ENCODE data around the gene SH3RF1. TPM values are rescaled to one million over a fixed set of nuclear protein-coding genes. Genes with fewer than 3 reads are reported as not detected.

Gene SH3RF1
- total RNA-seq, 2 experiments from 2014 or later: 0.23 TPM; not detected in 1

DNA sequence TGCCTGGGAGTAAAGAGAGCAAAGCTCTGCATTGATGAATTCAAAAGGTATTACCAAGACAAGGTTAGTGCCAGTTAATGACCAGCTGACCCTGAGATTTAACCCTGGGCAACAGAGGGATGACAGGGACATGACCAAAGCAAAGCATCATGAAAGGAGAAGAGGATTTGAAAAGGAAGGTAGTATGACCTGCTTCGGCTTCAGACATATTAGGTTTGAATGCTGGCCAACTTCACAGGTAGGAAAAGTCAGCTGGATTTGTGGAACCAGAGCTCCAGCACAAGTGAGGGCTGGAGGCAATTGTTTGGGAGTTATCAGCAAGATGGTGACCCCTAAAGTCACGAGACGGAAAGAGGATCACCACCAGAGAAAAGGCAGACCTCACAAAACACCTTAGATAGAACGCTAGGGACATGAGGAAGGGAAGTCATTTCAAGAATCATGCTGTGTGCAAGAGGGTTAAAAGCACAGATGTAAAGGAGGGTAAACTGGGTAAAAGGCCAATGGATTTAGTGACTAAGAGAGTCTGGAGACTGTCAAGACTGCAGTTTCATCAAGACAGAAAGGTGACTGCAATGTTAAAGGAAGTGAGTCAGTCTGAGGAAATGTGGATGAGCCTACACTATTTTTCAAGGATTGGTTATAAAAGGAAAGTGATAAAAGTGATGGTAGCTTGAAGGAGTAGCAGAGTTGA is 45.6 kb downstream of the SH3RF1 start:
- CTCF ChIA-PET: interaction anchor here (1.1 kb wide), 1 partner anchor 8 kb away, joined by 3 read pairs; no protein-coding TSS in a partner anchor
- POLR2A ChIA-PET: no interaction called here
- H3K27me3 Mint-ChIP-seq: no peaks in the 10 kb centered on the region

DNA sequence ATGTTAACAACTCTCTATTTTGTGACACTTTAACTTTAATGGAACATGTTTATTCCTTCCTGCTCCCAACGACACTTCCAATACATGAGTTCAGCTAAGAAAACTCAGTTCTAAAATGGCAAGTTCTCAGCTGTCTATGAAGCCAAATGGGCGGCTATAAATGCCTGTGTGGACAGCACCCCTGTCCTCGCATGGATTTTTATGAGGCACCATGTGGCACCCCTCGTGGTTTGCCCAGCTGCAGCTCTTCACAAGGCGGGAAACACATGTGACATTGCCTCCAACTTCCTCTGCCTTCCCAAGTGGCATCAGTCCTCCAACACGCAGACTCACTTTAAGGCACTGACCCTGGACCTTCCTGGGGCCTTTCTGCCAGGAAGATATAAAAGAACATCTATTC is 48.0 kb downstream of the SH3RF1 start:
- no peaks in the 10 kb centered on the region for H3K36me3 Mint-ChIP-seq (ENCODE audit: low read depth)
- ChIA-PET CTCF (no interaction called here), POLR2A (no interaction called here)
- H3K4me1 Mint-ChIP-seq: no peaks in the 10 kb centered on the region
- no peak overlapping the region for H3K27ac Mint-ChIP-seq
- no peaks in the 10 kb centered on the region for H3K9me3 Mint-ChIP-seq
- H3K27me3 Mint-ChIP-seq: no peaks in the 10 kb centered on the region
- DNase-seq: no peak
- H3K4me3 Mint-ChIP-seq: no peak overlapping the region

More for the DNA sequence above, 45.6 kb downstream of the SH3RF1 start:
- H3K36me3 Mint-ChIP-seq (ENCODE audit: low read depth): no peaks in the 10 kb centered on the region
- H3K27ac Mint-ChIP-seq: no peak overlapping the region
- H3K4me1 Mint-ChIP-seq: no peaks in the 10 kb centered on the region
- H3K4me3 Mint-ChIP-seq: no peak overlapping the region
- no peak for DNase-seq
- H3K9me3 Mint-ChIP-seq: no peaks in the 10 kb centered on the region

- POLR2A ChIA-PET: no interaction called here
- no peaks in the 10 kb centered on the region for H3K36me3 Mint-ChIP-seq (ENCODE audit: low read depth)
Observed at GRCh38 chr4:169221662-169222061, 49.1 kb downstream of the SH3RF1 start.

GRCh38 chr4:169220854-169221411 is 49.8 kb downstream of the SH3RF1 start:
- Mint-ChIP-seq H3K27ac (no peak overlapping the region), H3K4me1 (no peaks in the 10 kb centered on the region), H3K27me3 (peaks cover 1% of the 10 kb centered on the region), H3K36me3 (ENCODE audit: low read depth) (no peaks in the 10 kb centered on the region), H3K4me3 (no peak overlapping the region), H3K9me3 (no peaks in the 10 kb centered on the region)
- DNase-seq: no peak
- CTCF ChIA-PET: no interaction called here
- POLR2A ChIA-PET: no interaction called here

More at GRCh38 chr4:169221662-169222061, 49.1 kb downstream of the SH3RF1 start:
- Mint-ChIP-seq H3K4me3 (no peak overlapping the region), H3K4me1 (no peaks in the 10 kb centered on the region), H3K27me3 (peaks cover 1% of the 10 kb centered on the region), H3K9me3 (no peaks in the 10 kb centered on the region), H3K27ac (no peak overlapping the region)
- DNase-seq: no peak
- CTCF ChIA-PET: interaction anchor here (0.5 to 0.6 kb wide), 2 partner anchors 11 to 1795 kb away, joined by 4 to 5 read pairs; no protein-coding TSS in a partner anchor

DNA sequence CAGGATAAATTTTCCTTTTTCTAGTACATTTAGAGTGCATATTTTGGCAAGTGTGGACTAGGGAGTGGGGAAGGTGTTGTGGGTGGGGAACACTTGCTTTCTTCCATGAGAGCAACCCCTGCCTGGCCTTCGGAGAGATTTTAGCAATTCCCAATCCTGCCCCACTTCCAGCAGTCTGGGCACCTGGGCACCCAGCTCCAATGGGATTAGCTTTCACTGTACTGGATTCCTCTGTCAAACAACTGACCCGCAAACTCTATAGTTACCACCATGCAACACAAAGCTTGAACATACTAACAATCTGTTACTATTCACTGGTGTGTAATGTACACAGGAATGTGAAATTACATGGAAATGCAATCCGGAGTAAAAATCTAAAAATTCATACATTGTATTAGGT is 50.3 kb downstream of the SH3RF1 start:
- Mint-ChIP-seq H3K9me3 (no peaks in the 10 kb centered on the region), H3K27me3 (peaks cover 1% of the 10 kb centered on the region), H3K4me1 (no peaks in the 10 kb centered on the region), H3K36me3 (ENCODE audit: low read depth) (no peaks in the 10 kb centered on the region), H3K4me3 (no peak overlapping the region), H3K27ac (no peak overlapping the region)
- POLR2A ChIA-PET: no interaction called here
- DNase-seq: no peak
- CTCF ChIA-PET: no interaction called here

DNA sequence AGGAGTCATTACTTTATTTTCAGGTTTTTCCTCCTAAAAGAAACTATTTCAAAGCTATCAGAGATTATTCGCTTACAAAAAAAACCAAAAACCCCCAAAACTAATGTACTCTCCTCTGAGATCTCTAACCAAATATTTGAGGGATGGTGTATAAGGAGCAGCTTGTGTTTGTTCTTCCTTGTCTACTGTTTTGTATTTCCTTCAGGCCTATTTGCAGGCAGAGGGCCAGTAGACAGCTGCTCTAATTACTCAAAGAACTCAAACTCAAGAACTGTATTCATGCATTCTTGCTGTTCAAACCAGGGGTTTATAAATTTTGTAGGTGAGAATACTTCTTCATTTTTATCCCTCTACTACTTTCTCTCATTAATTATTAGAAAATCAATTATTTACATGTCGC is 51.3 kb downstream of the SH3RF1 start:
- Mint-ChIP-seq H3K9me3 (no peaks in the 10 kb centered on the region), H3K36me3 (ENCODE audit: low read depth) (no peaks in the 10 kb centered on the region), H3K4me1 (no peaks in the 10 kb centered on the region), H3K27me3 (peaks cover 1% of the 10 kb centered on the region), H3K27ac (no peak overlapping the region), H3K4me3 (no peak overlapping the region)
- POLR2A ChIA-PET: no interaction called here
- CTCF ChIA-PET: no interaction called here
- no peak for DNase-seq

- Mint-ChIP-seq H3K4me1 (no peaks in the 10 kb centered on the region), H3K36me3 (ENCODE audit: low read depth) (no peaks in the 10 kb centered on the region), H3K27ac (no peak overlapping the region), H3K27me3 (peaks cover 1% of the 10 kb centered on the region), H3K9me3 (no peaks in the 10 kb centered on the region), H3K4me3 (no peak overlapping the region)
- POLR2A ChIA-PET: no interaction called here
- CTCF ChIA-PET: no interaction called here
- no peak for DNase-seq
Observed at GRCh38 chr4:169215656-169216055, 55.1 kb downstream of the SH3RF1 start.

GRCh38 chr4:169212981-169213380 is 57.8 kb downstream of the SH3RF1 start:
- no peaks in the 10 kb centered on the region for H3K36me3 Mint-ChIP-seq (ENCODE audit: low read depth)
- DNase-seq: no peak
- no peak overlapping the region for H3K27ac Mint-ChIP-seq
- no peaks in the 10 kb centered on the region for H3K9me3 Mint-ChIP-seq
- no peak overlapping the region for H3K4me3 Mint-ChIP-seq
- H3K4me1 Mint-ChIP-seq: no peaks in the 10 kb centered on the region
- peaks cover 1% of the 10 kb centered on the region for H3K27me3 Mint-ChIP-seq
- ChIA-PET POLR2A (no interaction called here), CTCF (no interaction called here)

GRCh38 chr4:169210504-169211118 is 60.1 kb downstream of the SH3RF1 start:
- CTCF ChIA-PET: no interaction called here
- H3K4me1 Mint-ChIP-seq: no peaks in the 10 kb centered on the region
- no peaks in the 10 kb centered on the region for H3K9me3 Mint-ChIP-seq
- POLR2A ChIA-PET: interaction anchor here (0.6 kb wide), 1 partner anchor 132 kb away, joined by 3 read pairs; no protein-coding TSS in a partner anchor
- no peaks in the 10 kb centered on the region for H3K36me3 Mint-ChIP-seq (ENCODE audit: low read depth)
- no peak overlapping the region for H3K4me3 Mint-ChIP-seq
- no peaks in the 10 kb centered on the region for H3K27me3 Mint-ChIP-seq
- no peak for DNase-seq
- H3K27ac Mint-ChIP-seq: no peak overlapping the region

GRCh38 chr4:169209388-169209883 is 61.3 kb downstream of the SH3RF1 start:
- no peaks in the 10 kb centered on the region for H3K36me3 Mint-ChIP-seq (ENCODE audit: low read depth)
- no peak for DNase-seq
- ChIA-PET POLR2A (no interaction called here), CTCF (no interaction called here)
- no peaks in the 10 kb centered on the region for H3K27me3 Mint-ChIP-seq
- H3K4me1 Mint-ChIP-seq: no peaks in the 10 kb centered on the region
- H3K27ac Mint-ChIP-seq: no peak overlapping the region
- no peak overlapping the region for H3K4me3 Mint-ChIP-seq
- H3K9me3 Mint-ChIP-seq: no peaks in the 10 kb centered on the region

GRCh38 chr4:169208516-169208915 is 62.2 kb downstream of the SH3RF1 start:
- Mint-ChIP-seq H3K9me3 (no peaks in the 10 kb centered on the region), H3K4me3 (no peak overlapping the region), H3K36me3 (ENCODE audit: low read depth) (no peaks in the 10 kb centered on the region), H3K4me1 (no peaks in the 10 kb centered on the region), H3K27ac (no peak overlapping the region), H3K27me3 (no peaks in the 10 kb centered on the region)
- POLR2A ChIA-PET: no interaction called here
- DNase-seq: no peak
- CTCF ChIA-PET: no interaction called here

- POLR2A ChIA-PET: no interaction called here
- CTCF ChIA-PET: no interaction called here
- no peaks in the 10 kb centered on the region for H3K36me3 Mint-ChIP-seq (ENCODE audit: low read depth)
- no peak for DNase-seq
- H3K9me3 Mint-ChIP-seq: no peaks in the 10 kb centered on the region
- no peak overlapping the region for H3K4me3 Mint-ChIP-seq
- H3K4me1 Mint-ChIP-seq: no peaks in the 10 kb centered on the region
- H3K27ac Mint-ChIP-seq: no peak overlapping the region
- H3K27me3 Mint-ChIP-seq: no peaks in the 10 kb centered on the region
Observed at GRCh38 chr4:169208090-169208455, 62.7 kb downstream of the SH3RF1 start.

- no peaks in the 10 kb centered on the region for H3K36me3 Mint-ChIP-seq (ENCODE audit: low read depth)
- no peak for DNase-seq
- H3K4me3 Mint-ChIP-seq: no peak overlapping the region
- POLR2A ChIA-PET: no interaction called here
- CTCF ChIA-PET: no interaction called here
- H3K27me3 Mint-ChIP-seq: no peaks in the 10 kb centered on the region
- H3K27ac Mint-ChIP-seq: no peak overlapping the region
- no peaks in the 10 kb centered on the region for H3K4me1 Mint-ChIP-seq
- H3K9me3 Mint-ChIP-seq: no peaks in the 10 kb centered on the region
Observed at GRCh38 chr4:169207436-169208089, 63.2 kb downstream of the SH3RF1 start.
